Activated T-cell treated with anti-CD3 and anti-CD28 coated beads, Interleukin-2, amount 50 U/mL, for 48 hours (primary cell): ENCODE measurements around the gene KIRREL3.

Experiments
- DNase-seq, 2 experiments: peaks; one replicate each; pipeline ENCODE4 v3.0.0-alpha.2; 2020

KIRREL3 gene

DNA sequence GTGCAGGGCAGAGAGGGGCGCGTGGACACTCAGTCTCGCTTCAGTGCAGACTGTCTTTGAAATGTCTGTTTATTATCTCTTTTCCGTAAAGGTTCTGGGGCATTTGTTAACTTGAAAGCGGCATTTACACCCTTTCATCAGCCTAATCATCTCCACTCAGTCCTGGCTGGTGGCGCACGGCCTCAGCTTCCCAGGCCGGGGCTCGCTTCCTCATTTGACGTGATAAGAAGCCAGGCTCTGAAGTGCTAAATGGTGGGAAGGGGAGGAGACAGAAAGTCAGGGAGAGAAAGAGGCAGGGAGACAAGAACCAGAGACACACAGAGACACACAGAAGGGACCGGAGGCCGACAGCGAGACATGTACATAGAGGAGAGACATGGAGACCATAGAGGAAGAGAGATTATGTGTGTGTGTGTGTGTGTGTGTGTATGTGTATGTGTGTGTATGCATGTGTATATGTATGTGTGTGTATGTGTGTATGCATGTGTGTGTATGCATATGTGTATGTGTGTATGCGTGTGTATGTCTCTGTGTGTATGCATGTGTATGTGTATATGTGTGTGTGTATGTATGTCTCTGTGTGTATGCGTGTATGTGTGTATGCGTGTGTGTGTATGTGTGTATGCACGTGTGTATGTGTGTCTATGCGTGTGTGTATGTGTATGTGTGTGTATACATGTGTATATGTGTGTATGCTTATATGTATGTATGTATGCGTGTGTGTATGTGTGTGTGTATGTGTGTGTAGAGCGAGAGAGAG lies 543.6 kb downstream of the KIRREL3 start:
- no peak for DNase-seq

GRCh38 chr11:126456089-126456488 lies 544.5 kb downstream of the KIRREL3 start:
- no peak for DNase-seq

GRCh38 chr11:126452241-126453101 lies 548.1 kb downstream of the KIRREL3 start:
- no peak for DNase-seq

- no peak for DNase-seq
Measured at GRCh38 chr11:126451211-126451802, 549.3 kb downstream of the KIRREL3 start.

- DNase-seq: no peak
Measured at GRCh38 chr11:126450806-126451205, 549.8 kb downstream of the KIRREL3 start.

GRCh38 chr11:126450198-126450597 lies 550.4 kb downstream of the KIRREL3 start:
- no peak for DNase-seq

DNA sequence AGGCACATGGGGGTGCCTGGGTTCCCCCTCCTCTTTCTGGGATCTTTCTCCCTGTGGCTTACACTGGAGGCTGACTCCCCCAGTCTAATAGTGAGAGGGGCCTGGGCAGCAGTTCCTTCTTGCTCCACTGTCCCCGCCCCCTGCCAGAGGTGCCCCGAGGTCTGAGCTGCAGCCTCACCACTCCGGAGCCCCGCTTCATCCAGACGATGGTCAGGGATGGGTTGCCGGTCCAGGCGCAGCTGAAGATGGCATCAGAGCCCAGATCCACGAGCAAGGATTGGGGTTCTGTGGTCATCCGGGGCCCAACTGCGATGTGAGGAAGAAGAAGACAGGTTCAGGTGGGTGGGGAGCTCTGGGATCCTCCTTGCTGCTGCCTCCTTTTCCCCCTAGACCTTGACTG lies 554.0 kb downstream of the KIRREL3 start:
- no peak for DNase-seq

- no peak for DNase-seq
Measured at GRCh38 chr11:126444072-126444471, 556.5 kb downstream of the KIRREL3 start.

- no peak for DNase-seq
Measured at GRCh38 chr11:126443120-126443519, 557.5 kb downstream of the KIRREL3 start.

DNA sequence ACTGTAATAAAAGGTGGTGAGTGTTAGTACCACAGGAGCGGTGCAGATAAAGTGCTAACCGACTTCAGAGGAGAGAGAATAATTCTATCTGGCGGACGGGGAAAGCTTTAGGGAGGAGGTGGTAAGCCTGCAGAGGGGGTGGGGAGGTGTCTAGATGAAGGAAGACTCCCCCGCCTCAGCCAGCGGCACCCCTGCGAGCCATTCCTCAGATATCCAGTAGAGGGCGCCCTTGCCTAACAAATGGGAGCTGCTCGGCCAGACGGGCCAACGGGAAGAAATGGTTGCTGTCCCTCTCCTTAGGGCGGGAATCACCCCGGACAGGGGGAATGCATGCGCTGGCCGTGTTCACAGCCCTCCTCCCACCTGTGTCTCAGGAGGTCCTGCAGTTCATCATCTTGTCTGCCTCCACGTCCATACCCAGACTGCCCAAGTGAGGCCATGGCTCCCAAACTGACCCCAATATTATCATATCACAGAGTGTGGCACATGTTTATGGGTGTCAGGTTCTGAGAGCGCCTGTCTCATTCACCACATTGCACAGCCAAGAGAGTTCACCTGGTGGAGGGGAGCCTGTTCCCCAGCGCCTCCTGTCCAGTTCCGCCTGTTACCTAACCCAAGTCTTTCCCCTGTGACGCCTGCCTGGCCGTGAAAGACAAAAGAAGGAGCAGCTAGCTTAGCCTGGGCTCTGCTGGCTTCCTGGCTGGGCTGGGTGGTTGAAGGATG lies 559.6 kb downstream of the KIRREL3 start:
- DNase-seq: peak; percentile 88 to 90

DNA sequence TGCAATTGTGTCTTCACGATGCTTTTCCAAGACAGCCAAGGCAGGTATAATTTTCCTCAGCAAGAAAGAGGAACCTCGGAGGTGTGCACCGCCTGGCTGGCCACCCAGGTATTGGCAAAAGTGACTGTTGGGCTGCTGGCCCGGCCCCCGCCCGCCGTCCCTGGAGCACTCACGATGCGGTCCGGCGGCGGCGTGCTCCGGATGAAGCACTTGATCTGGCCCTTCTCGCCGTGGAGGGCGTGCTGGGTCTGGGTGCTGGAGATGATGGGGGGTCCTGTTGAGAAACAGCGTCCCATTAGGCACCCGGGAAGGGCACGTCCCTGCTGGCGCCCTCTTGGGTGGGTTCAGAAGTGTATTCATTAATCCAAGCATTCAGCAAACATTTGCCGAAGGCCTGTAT lies 560.3 kb downstream of the KIRREL3 start:
- DNase-seq: no peak

DNA sequence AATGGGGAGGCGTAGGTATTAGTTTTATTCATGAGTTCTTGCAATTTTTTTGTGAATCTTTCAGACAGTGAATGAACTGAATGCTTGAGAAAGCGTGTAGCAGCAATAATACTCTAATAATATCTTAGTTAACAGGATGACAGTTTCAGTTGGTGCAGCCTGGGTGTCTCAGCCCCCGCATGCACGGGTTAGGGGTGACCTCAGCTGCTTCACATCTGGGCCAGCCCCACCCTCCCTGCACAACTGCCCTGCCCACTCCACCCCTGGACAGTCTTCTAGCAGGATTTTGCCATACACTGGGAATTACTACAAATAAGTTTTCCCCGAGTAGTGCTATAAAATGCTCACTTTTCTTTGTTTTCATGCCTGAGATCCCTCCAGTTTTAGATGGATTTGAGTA lies 561.9 kb downstream of the KIRREL3 start:
- DNase-seq: no peak

DNA sequence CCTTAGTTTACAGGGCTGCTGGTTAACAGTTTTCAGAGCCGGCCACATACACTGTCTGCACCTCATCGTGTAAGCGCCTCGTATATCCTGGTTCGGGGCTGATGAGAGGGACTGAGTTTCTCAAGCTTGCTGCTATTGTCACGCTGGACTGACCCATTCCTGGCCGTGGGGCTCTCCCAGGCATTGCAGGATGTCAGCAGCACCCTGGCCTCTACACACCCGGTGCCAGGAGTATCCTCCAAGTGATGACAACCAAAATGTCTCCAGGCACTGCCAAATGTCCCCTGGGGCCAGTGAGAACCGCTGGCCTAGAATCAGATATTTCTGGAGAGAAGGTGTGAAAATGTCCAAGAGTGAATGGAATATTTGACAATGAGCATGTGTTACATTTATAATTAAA lies 562.3 kb downstream of the KIRREL3 start:
- no peak for DNase-seq

- DNase-seq: no peak
Measured at GRCh38 chr11:126437731-126438130, 562.8 kb downstream of the KIRREL3 start.

GRCh38 chr11:126436209-126436755 lies 564.3 kb downstream of the KIRREL3 start:
- DNase-seq: no peak

DNA sequence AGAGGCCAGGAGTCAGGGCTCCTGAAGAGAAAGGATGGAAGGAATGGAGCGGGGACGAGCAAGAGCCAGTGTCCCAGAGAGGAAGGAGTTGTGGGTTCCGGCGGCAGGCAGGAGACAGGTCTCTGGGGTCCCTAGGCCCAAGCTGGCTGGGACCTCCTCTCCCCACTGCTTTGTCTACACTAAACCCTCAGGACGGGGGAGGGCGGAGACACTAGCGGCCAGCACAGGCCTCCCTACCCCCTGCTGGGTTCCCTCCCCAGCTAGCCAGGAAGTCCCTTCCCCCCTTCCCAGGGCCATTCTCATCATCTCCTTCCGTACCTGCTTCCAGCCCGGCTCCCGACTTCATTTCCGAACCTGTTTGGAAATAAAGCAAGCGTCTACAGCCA lies 565.6 kb downstream of the KIRREL3 start:
- no peak for DNase-seq

DNA sequence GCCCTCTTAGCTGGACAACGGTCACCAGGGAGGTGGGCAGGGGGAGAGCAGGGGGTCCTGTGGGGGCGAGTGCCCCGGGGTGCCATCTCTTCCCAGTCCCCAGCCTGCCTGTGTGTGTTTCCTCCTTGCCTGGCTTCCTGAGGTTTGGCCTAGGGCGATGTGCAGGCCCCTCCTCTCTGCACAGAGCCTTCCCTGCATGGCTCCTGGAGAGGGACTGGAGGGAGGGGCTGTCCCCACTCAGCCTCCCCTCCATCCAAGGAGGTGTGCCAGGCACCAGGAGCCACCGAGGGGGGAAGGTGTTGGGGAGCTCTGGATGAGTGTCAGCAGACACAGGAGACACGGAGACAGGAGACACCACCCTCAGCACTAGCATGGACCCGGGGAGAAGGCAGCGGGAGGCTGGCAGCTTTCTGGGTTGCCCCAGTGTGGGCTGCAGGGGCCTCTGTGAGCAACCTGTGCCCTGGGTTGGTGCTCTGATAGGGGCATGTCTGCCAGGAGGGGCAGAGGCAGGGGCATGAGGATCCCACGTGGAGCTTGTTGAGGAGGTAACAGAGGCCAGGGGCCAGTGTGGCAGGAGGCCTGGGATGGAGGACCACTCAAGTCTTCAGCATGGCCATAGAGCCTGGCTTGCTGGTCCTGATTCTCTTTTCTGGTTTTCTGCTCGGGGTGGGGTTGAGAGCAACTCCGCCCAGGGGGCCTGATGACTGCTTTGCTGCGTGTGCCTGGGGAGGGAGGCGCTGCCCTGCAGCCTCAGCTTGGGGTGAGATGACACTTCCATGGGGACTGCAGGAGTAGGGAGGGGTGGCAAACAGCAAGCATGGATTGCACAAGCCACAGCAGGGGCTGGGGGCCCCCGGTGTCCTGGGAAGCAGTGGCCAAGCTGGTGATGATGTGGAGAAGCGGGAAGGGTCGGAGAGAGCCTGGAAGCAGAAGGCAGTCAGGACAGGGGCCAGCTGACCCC lies 566.3 kb downstream of the KIRREL3 start:
- DNase-seq: no peak

DNA sequence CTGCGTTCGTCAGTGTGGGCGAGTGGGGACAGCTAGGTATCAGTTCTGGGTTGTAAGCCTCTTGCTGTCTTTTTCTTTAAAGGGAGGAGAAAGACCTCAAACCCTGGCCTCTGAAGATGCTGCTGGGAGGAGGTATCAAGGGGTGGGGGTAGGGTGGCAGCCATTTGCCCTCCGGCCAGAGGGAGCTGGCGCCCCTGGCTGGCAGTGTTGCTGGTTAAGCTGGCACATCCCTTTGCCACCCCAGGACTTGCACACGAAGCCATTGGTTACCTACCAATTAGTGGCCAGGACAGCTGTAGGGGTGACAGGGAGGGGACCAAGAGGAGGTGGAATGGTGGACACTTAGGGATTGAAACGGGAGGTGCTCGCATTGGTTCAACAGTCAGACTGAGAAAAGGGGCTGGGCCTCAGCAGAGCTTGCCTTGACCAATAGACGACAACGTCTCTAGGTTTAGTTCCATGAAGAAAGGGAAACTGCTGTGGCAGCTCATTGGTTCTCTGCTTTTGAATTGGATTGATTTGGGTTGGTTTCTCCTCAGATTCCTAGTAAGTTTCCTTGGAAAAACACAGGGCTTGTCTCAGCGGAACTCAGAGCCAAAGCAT lies 567.2 kb downstream of the KIRREL3 start:
- no peak for DNase-seq

GRCh38 chr11:126432525-126432924 lies 568.0 kb downstream of the KIRREL3 start:
- DNase-seq: no peak

- no peak for DNase-seq
Measured at GRCh38 chr11:126432065-126432461, 568.5 kb downstream of the KIRREL3 start.

DNA sequence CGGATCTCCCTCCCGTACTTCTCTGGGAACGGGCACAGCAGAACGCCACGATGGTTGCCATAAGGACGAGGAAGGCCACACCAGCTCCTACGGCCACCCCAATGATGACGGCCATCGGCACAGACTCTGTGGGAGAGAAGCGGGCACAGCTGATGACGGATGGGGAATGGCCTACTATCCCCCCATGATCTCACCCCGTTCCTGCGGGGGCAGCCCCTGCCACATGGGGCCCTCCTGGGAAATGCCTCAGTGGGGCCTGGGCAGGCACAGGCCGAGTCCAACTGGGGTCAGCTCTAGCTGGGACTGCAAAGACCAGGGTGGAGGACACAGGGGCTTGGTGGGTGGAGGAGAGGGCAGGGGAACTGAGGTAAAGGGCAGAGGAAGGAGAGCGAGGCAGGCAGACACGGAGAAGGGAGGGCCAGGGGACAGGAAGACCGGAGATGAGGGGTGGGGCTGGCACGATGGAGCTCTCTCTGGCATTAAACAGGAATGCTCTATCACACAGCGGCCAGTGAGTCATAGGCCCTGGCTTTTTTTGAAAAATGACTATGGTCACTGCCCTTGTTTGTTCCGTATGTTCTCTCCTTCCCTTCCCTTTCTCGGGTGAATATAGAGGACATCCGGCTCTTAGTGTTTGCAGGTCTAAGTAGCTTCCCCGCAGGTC lies 569.0 kb downstream of the KIRREL3 start:
- no peak for DNase-seq
